ENCODE data around the gene MYCL. TPM values are rescaled to one million over a fixed set of nuclear protein-coding genes. Genes with fewer than 3 reads are reported as not detected.

Gene MYCL
- total RNA-seq, 1 donor from 2014 or later, result 3.8 TPM

- Mint-ChIP-seq H3K27ac (ENCODE audit: unreplicated experiment) (no peak overlapping the region), H3K36me3 (ENCODE audit: low read depth, unreplicated experiment) (no peaks in the 10 kb centered on the region), H3K4me3 (ENCODE audit: unreplicated experiment) (peak overlapping the region; percentile 21), H3K27me3 (ENCODE audit: low read depth, unreplicated experiment) (peaks cover 4% of the 10 kb centered on the region), H3K4me1 (ENCODE audit: low read depth, unreplicated experiment) (peaks cover 46% of the 10 kb centered on the region), H3K9me3 (ENCODE audit: unreplicated experiment) (no peaks in the 10 kb centered on the region)
- Histone ChIP-seq H3K79me2 (ENCODE audit: insufficient read depth, low read length) (no peaks in the 10 kb centered on the region), H3K4me3 (ENCODE audit: insufficient read depth, low read depth, low read length) (no peak overlapping the region), H3K4me1 (ENCODE audit: insufficient read depth, low read length) (peaks cover 22% of the 10 kb centered on the region), H3K9ac (ENCODE audit: low read length) (no peak overlapping the region), H3K9me3 (ENCODE audit: insufficient read depth, low read depth, low read length) (no peaks in the 10 kb centered on the region), H3K36me3 (ENCODE audit: insufficient read depth, low read length) (no peaks in the 10 kb centered on the region), H2AFZ (ENCODE audit: low read depth, low read length) (no peak overlapping the region), H3K27me3 (ENCODE audit: insufficient read depth, low read length) (peaks cover 3% of the 10 kb centered on the region), H4K20me1 (ENCODE audit: insufficient read depth, low read length) (peaks cover 2% of the 10 kb centered on the region), H3K27ac (ENCODE audit: low read depth, low read length) (no peak overlapping the region), H3K4me2 (ENCODE audit: low read length) (no peak overlapping the region)
- TF ChIP-seq EZH2 (IDR thresholded peaks at IDR 0.05; ENCODE audit: insufficient read depth, low read length), result no peak
- DNase-seq (ENCODE audit: low read depth) (no peak), FAIRE-seq (no peak)
Observed at GRCh38 chr1:39894884-39895495, 6.7 kb downstream of the MYCL start.

GRCh38 chr1:39892601-39893595 is 8.8 kb downstream of the MYCL start:
- H2AFZ ChIP-seq (ENCODE audit: low read depth, low read length), result no peak overlapping the region
- H3K9me3 Mint-ChIP-seq (ENCODE audit: unreplicated experiment), result no peaks in the 10 kb centered on the region
- no peaks in the 10 kb centered on the region for H3K79me2 ChIP-seq (ENCODE audit: insufficient read depth, low read length)
- H3K36me3 Mint-ChIP-seq (ENCODE audit: low read depth, unreplicated experiment), result no peaks in the 10 kb centered on the region
- no peaks in the 10 kb centered on the region for H3K9me3 ChIP-seq (ENCODE audit: insufficient read depth, low read depth, low read length)
- peak overlapping the region; percentile 4 for H3K27ac ChIP-seq (ENCODE audit: low read depth, low read length)
- no peak overlapping the region for H3K4me3 ChIP-seq (ENCODE audit: insufficient read depth, low read depth, low read length)
- DNase-seq (ENCODE audit: low read depth), result peak; percentile 85
- peak overlapping the region; percentile 2 for H3K9ac ChIP-seq (ENCODE audit: low read length)
- no peaks in the 10 kb centered on the region for H3K27me3 ChIP-seq (ENCODE audit: insufficient read depth, low read length)
- peak overlapping the region; percentile 20 for H3K4me3 Mint-ChIP-seq (ENCODE audit: unreplicated experiment)
- H3K4me2 ChIP-seq (ENCODE audit: low read length), result peak overlapping the region; percentile 72
- no peaks in the 10 kb centered on the region for H4K20me1 ChIP-seq (ENCODE audit: insufficient read depth, low read length)
- TF ChIP-seq, protein P1, sequence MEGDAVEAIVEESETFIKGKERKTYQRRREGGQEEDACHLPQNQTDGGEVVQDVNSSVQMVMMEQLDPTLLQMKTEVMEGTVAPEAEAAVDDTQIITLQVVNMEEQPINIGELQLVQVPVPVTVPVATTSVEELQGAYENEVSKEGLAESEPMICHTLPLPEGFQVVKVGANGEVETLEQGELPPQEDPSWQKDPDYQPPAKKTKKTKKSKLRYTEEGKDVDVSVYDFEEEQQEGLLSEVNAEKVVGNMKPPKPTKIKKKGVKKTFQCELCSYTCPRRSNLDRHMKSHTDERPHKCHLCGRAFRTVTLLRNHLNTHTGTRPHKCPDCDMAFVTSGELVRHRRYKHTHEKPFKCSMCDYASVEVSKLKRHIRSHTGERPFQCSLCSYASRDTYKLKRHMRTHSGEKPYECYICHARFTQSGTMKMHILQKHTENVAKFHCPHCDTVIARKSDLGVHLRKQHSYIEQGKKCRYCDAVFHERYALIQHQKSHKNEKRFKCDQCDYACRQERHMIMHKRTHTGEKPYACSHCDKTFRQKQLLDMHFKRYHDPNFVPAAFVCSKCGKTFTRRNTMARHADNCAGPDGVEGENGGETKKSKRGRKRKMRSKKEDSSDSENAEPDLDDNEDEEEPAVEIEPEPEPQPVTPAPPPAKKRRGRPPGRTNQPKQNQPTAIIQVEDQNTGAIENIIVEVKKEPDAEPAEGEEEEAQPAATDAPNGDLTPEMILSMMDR (IDR thresholded peaks at IDR 0.05; ENCODE audit: insufficient read depth, low read depth, low read length), result no peak
- no peak for TF ChIP-seq EZH2 (IDR thresholded peaks at IDR 0.05; ENCODE audit: insufficient read depth, low read length)
- H3K4me1 ChIP-seq (ENCODE audit: insufficient read depth, low read length), result peaks cover 11% of the 10 kb centered on the region
- peak overlapping the region; percentile 81 for H3K27ac Mint-ChIP-seq (ENCODE audit: unreplicated experiment)
- peaks cover 4% of the 10 kb centered on the region for H3K27me3 Mint-ChIP-seq (ENCODE audit: low read depth, unreplicated experiment)
- no peaks in the 10 kb centered on the region for H3K36me3 ChIP-seq (ENCODE audit: insufficient read depth, low read length)
- peaks cover 38% of the 10 kb centered on the region for H3K4me1 Mint-ChIP-seq (ENCODE audit: low read depth, unreplicated experiment)
- FAIRE-seq, result peak; percentile 89

DNA sequence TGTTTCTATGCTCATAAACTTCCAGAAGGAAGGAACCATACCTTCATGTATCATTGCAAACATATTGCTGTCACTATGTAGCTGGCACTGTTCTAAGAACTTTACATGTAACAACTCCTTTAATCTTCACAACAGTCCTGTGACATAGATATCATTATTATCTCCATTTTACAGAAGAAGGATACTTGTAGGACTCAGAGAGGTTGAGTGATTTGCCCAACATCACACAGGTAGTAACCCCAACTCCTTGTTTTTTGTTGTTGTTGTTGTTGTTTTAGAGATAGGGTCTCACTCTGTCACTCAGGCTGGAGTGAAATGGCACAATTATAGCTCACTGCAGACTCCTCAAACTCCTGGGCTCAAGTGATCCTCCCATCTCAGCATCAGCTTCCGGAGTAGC is 10.8 kb downstream of the MYCL start:
- TF ChIP-seq EZH2 (IDR thresholded peaks at IDR 0.05; ENCODE audit: insufficient read depth, low read length), result no peak
- TF ChIP-seq, protein P1 (IDR thresholded peaks at IDR 0.05; ENCODE audit: insufficient read depth, low read depth, low read length), result no peak
- Histone ChIP-seq H3K4me3 (ENCODE audit: insufficient read depth, low read depth, low read length) (no peak overlapping the region), H4K20me1 (ENCODE audit: insufficient read depth, low read length) (no peaks in the 10 kb centered on the region), H3K27me3 (ENCODE audit: insufficient read depth, low read length) (peaks cover 2% of the 10 kb centered on the region), H2AFZ (ENCODE audit: low read depth, low read length) (no peak overlapping the region), H3K79me2 (ENCODE audit: insufficient read depth, low read length) (no peaks in the 10 kb centered on the region), H3K4me1 (ENCODE audit: insufficient read depth, low read length) (peaks cover 6% of the 10 kb centered on the region), H3K36me3 (ENCODE audit: insufficient read depth, low read length) (no peaks in the 10 kb centered on the region), H3K27ac (ENCODE audit: low read depth, low read length) (no peak overlapping the region), H3K9me3 (ENCODE audit: insufficient read depth, low read depth, low read length) (no peaks in the 10 kb centered on the region), H3K9ac (ENCODE audit: low read length) (no peak overlapping the region), H3K4me2 (ENCODE audit: low read length) (no peak overlapping the region)
- FAIRE-seq, result no peak
- peaks cover 26% of the 10 kb centered on the region for H3K4me1 Mint-ChIP-seq (ENCODE audit: low read depth, unreplicated experiment)
- H3K27me3 Mint-ChIP-seq (ENCODE audit: low read depth, unreplicated experiment), result peaks cover 4% of the 10 kb centered on the region
- H3K4me3 Mint-ChIP-seq (ENCODE audit: unreplicated experiment), result no peak overlapping the region
- no peak overlapping the region for H3K27ac Mint-ChIP-seq (ENCODE audit: unreplicated experiment)
- H3K9me3 Mint-ChIP-seq (ENCODE audit: unreplicated experiment), result no peaks in the 10 kb centered on the region
- DNase-seq (ENCODE audit: low read depth), result no peak
- H3K36me3 Mint-ChIP-seq (ENCODE audit: low read depth, unreplicated experiment), result no peaks in the 10 kb centered on the region
